Dermis blood vessel endothelial cell (primary cell): ENCODE results near the gene HEPN1. TPM values are rescaled to one million over a fixed set of nuclear protein-coding genes. Genes with fewer than 3 reads are reported as not detected.

Source experiments
- DNase-seq: peaks from one replicate; pipeline ENCODE4 v3.0.0; 2010
- total RNA-seq: library from RNA; depleted of rRNA; stranded (reverse); fragments of >200 nt; gene quantifications from 2 replicates; pipeline ENCODE4 v1.2.3, GENCODE V29; 2014

The HEPN1 gene
- not detected in 2 replicates for total RNA-seq

- DNase-seq, result no peak
Measured at GRCh38 chr11:124918950-124919349, at the start of gene HEPN1. TSS of gene HEPN1 (plus strand) at chr11:124919250.

DNA sequence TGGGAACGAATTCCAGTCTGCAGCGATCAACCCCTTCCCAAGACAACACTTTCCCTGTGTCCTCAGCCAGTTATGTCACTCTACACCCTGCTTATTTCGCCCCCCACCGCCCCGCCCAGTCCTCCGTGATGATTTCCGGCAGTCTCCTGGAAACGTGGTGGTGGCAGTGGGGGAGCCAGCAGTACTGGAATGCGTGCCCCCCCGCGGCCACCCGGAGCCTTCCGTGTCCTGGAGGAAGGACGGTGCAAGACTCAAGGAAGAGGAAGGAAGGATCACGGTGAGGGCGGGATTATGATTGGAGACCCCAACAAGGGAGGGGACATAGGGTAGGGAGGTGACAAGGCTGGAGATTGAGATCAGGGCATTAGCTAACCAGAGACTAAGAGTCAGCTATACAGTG is 49.7 kb upstream of the HEPN1 start:
- DNase-seq, result no peak

DNA sequence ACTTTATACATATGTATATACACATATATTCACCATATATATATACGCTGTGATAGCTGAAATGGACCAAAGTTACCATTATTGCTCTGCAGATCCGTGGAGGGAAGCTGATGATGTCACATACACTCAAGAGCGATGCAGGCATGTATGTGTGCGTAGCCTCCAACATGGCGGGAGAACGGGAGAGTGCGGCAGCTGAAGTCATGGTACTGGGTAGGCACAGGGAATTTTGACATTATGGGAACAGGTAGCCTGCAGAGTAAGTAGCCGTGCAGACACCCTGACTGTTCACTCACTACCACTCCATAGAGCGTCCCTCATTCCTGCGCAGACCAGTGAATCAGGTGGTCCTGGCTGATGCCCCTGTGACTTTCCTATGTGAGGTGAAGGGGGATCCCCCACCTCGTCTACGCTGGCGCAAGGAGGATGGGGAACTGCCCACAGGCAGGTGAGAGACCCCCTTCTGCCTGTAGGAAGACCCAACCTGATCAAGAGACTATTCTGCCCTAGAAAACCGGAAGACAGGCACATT is 49.1 kb upstream of the HEPN1 start:
- no peak for DNase-seq

GRCh38 chr11:124870430-124870829 is 48.6 kb upstream of the HEPN1 start:
- DNase-seq, result no peak

DNA sequence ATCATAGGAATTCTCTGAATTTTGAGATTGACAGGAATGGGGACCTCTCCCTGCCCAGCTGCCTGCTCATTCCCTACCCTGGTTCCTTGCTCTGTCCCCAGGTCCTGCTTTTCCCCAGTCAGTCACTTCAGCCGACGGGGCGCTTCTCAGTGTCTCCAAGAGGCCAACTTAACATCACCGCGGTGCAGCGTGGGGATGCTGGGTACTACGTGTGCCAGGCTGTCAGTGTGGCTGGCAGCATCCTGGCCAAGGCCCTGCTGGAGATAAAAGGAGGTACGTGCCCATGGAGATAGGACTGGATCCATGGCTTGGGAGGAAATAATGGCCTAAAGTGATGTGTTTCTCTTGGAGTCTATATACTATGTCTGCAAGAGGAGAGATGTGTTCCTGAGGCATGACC is 46.8 kb upstream of the HEPN1 start:
- DNase-seq, result no peak

GRCh38 chr11:124872741-124873140 is 46.3 kb upstream of the HEPN1 start:
- no peak for DNase-seq

DNA sequence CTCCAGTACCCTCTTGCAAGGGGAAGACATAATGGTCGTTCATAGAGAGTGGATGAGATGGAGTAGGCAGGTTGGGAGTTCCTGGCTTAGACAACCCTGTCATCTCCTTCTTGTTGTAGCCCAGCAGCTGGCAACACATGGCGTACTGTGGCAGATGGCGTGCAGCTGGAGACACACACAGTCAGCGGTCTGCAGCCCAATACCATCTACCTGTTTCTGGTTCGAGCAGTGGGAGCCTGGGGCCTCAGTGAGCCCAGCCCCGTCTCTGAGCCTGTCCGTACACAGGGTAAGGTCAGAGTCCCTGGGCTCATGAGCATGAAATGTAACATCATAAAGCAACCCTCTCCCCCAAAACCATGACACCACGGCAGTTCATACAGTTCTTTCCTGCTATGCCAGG is 45.1 kb upstream of the HEPN1 start:
- DNase-seq, result no peak

DNA sequence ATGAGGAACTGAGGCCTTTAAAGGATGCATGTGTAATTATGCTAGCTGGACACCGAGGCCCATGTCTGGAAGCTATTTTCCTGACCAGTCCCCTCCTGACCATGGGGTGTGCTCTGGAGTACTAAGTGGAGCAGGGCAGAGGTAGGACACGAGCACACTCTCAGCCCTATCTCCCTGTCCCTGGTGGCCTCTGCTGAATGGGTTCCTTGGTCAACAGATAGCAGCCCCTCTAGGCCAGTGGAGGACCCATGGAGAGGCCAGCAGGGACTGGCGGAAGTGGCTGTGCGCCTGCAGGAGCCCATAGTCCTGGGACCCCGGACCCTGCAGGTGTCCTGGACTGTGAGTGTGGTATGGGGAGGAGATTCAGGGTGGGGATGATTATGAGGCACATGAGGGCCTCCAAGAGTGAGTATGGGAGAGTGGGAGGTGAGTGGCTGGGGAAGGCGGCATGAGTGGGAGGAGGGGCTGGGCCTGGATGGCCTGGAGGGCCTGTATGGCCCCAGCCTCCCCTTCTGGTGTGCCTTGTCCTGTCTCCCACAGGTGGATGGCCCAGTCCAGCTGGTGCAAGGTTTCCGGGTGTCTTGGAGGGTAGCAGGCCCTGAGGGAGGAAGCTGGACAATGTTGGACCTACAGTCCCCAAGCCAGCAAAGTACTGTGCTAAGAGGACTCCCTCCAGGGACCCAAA is 44.3 kb upstream of the HEPN1 start:
- DNase-seq, result no peak

- DNase-seq, result no peak
Measured at GRCh38 chr11:124875401-124875800, 43.6 kb upstream of the HEPN1 start.

DNA sequence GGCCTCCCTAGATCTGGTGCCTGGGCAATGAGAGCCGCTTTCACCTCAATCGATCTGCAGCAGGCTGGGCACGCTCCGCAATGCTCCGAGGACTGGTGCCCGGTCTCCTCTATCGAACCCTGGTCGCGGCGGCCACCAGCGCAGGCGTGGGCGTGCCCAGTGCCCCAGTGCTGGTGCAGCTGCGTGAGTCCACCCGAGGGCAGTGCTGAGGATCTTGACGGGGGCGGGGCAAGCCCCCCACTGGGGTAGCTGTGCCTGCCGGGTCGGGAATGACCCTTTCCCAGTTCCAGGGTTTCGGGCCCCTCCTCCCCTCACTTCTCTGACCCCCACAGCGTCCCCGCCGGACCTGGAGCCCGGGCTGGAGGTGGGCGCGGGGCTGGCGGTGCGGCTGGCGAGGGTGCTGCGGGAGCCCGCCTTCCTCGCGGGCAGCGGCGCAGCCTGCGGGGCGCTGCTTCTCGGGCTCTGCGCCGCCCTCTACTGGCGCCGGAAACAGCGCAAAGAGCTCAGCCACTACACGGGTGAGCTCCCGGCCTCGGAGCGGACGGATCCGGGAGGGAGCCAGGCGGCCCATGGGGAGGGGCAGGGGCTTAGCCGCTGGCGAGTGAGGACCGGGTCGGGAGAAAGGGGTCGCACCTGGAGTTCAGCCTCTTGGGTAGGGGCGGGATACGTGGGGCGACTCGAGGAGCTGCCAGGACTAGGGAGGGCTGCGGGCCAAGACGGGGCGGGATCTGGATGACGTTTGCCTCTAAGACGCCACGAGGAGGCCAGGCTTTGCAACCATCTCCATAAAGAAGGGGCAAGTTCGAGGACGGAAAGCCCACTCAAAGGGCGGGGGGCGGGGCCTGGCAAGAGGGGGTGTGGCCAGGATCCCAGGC is 42.9 kb upstream of the HEPN1 start:
- peak; percentile 97 for DNase-seq

DNA sequence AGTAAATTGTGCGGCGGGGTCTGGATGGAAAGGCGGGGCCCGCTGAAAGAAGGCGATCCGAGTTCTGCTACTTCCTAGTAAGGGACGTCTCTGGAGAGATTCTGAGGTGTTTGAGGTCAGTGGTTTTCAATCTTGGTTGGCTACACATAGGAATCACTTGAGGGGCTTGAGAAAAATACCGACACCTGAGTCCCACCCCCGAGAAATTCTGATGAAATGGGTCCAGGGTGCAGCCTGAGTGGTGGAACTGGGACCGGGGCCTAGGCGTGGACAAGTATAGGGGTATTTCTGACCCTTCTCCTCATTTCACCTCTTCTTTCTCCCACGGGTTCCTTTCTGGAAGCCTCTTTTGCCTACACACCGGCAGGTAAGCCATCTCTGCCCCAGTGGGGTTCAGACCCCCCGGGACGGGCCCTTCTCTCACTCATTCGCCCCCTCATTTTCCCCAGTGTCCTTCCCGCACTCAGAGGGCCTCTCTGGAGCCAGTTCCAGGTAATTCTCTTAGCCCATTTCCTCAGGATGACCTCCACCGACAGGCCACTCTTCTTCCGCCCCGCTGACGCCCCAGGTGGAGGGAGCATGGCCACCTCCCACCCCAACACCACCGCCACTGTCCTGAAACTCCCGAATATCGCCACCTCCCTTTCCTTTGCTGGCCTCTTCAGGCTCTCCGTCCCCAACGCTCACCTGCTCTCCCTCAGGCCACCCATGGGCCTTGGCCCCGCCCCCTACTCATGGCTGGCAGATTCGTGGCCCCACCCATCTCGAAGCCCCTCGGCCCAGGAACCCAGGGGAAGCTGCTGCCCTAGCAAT is 42.0 kb upstream of the HEPN1 start:
- DNase-seq, result no peak

GRCh38 chr11:124877631-124877909 is 41.5 kb upstream of the HEPN1 start:
- DNase-seq, result peak; percentile 48

GRCh38 chr11:124877910-124878758 is 40.9 kb upstream of the HEPN1 start:
- peak; percentile 47 for DNase-seq

GRCh38 chr11:124878759-124879492 is 40.1 kb upstream of the HEPN1 start:
- no peak for DNase-seq

GRCh38 chr11:124879493-124880289 is 39.4 kb upstream of the HEPN1 start:
- DNase-seq, result peak; percentile 51

DNA sequence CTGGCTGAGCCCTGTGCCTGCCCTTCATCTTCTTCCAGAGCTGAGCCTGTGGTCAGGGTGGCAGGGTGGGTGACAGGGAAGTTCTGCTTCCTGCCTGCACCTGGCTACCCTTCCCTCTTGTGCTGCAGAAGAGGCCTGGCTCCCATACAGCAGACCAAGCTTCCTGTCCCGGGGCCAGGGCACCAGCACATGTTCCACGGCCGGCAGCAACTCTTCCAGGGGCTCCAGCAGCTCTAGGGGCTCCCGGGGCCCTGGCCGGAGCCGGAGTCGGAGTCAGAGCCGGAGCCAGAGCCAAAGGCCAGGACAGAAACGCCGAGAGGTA is 38.8 kb upstream of the HEPN1 start:
- peak; percentile 62 for DNase-seq

DNA sequence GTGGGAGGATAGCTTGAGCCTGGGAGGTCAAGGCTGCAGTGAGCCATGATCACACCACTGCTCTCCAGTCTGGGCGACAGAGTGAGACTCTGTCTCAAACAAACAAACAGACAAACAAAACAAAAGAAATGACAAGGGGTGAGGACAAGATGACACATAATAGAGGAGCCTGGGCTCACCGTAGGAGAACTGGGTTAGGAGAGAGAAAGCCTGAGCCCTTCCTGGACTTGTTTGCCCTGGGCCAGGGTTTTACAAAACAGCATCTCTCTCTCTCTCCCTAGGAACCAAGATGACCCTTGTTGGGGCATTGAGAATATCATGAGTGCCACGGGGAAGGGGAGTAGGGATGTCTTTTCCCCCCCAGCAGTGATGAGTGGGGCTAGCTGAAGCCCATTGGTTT is 38.1 kb upstream of the HEPN1 start:
- no peak for DNase-seq

DNA sequence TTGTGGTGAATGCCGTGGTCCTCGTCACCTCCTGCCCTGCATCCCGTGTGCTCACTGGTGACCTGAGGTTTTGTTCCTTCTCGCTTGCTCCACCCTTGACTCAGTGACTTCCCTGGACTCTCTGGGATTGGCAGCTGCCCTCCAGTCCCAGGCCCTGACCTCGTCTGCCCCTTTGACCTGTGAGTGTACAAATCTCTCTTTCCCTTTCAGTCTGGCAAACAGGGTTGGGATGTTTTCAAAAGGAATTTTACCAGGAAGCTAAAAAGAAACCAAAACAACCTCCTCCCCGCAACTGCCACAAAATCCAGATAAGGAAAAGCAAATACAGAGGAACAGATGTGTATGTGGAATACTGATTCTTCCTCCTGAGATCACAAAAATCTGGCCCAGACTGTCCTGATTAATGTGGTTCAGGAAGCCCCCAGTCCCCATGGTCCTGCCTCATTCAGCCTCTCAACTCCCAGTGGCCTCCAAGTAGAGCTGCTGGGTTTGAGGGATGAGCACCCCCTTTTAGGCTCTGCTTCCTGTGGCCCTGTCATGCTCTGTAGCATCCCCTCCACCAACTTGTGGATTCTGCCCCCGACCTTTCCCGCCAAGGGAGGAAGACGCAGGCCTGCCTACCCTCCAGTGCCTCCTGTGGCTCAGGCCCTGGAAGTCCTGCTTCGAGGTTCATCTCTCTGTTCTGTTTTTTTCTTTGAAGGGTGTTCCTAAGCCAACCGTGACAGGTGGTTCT is 36.5 kb upstream of the HEPN1 start:
- DNase-seq, result peak; percentile 42

DNA sequence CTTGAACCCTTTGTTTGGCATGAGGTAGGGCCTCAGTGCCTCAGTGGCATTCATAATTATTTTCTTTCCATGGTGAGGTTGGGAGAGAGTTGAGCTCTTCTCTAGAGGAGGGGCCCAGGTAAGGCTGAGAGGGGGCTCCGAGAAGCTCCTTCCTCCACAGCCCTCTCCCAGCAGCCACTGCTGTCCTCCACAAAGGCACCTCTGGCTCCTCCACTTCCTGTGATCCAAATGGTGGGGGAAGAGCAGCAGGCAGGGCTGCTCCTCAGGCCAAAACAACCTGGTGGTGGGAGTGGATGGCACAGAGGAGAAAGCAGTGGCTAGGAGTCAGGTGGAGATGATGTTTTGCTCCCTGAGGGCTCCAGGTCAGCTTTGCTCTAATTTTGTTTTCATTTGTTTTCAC is 34.7 kb upstream of the HEPN1 start:
- no peak for DNase-seq

- DNase-seq, result peak; percentile 19
Measured at GRCh38 chr11:124884869-124885479, 34.1 kb upstream of the HEPN1 start.
